K562 (cell line): ENCODE data around the gene BACE2. TPM values are rescaled to one million over a fixed set of nuclear protein-coding genes. Genes with fewer than 3 reads are reported as not detected.

Source experiments
- ATAC-seq: fragments of 200-7000 bp; cut with Tn5 transposase; 3 replicates; pipeline ENCODE4 v1.9.1; 2020; ENCODE audit warnings: moderate library complexity
- BruUV-seq: library from RNA; stranded (reverse); fragments of 400-500 nt; replicated peaks from 2 replicates; lab custom pipeline; 2021; lab: Mats Ljungman, UMichigan
- CTCF ChIA-PET: fragments of 300-600 bp; formaldehyde crosslinking; extraction: SDS; loops from one replicate; lab custom pipeline; 2021; ENCODE audit warnings: low intra/inter-chr PET ratio; lab: Yijun Ruan, JAX
- POLR2A ChIA-PET: fragments of 300-600, 350-650 bp; sonication (Branson Sonifier 250); formaldehyde crosslinking; extraction: SDS; loops from one replicate; lab custom pipeline; 2021; ENCODE audit warnings: antibody characterized with exemption, inconsistent platforms; lab: Yijun Ruan, JAX
- DNase-seq, 4 experiments: peaks; one replicate each; pipeline versions ENCODE4 v3.0.0 to v3.0.0-alpha.2; 2011 to 2018; ENCODE audit warnings: low spot score in 3 of 4, mixed read lengths in 3 of 4; ENCODE audit errors: extremely low read depth in 1 of 4
- FAIRE-seq: peaks from 2 replicates; lab custom pipeline; 2011; peaks lifted over from hg19 to GRCh38; lab: Jason Lieb, UNC
- H2AFZ ChIP-seq: 2 replicates; pipeline ENCODE4 v1.6.0; 2011; ENCODE audit warnings: low read depth, low read length, control low read depth, inconsistent platforms
- H3K27ac ChIP-seq: fragments of 200-600 bp; 3 replicates; pipeline ENCODE4 v1.8.0; 2011; ENCODE audit warnings: low read depth, mild to moderate bottlenecking, control low read depth, inconsistent platforms, low read length, moderate library complexity, mixed read lengths; ENCODE audit errors: extremely low read depth
- H3K27me3 ChIP-seq, 2 experiments: fragments of 300-600 bp in 1 of 2; 2 replicates in 1 of 2; 3 replicates in 1 of 2; pipeline versions ENCODE4 v1.6.0 to v1.8.0; 2011; ENCODE audit warnings: inconsistent platforms in 2 of 2, low read length in 2 of 2, mild to moderate bottlenecking in 1 of 2, mixed read lengths in 1 of 2, moderate library complexity in 1 of 2; ENCODE audit not compliant: control insufficient read depth in 2 of 2, insufficient read depth in 2 of 2
- H3K36me3 ChIP-seq: fragments of 300-600 bp; 3 replicates; pipeline ENCODE4 v1.8.0; 2011; ENCODE audit warnings: mild to moderate bottlenecking, low read length, inconsistent platforms; ENCODE audit not compliant: control insufficient read depth, insufficient read depth
- H3K4me1 ChIP-seq, 2 experiments: fragments of 200-600 bp in 1 of 2; replicated peaks in 1 of 2; 2 replicates in 1 of 2; 3 replicates in 1 of 2; pipeline versions ENCODE4 v1.5.1 to v1.8.0; 2011; ENCODE audit warnings: inconsistent platforms in 2 of 2, low read length in 2 of 2, mild to moderate bottlenecking in 1 of 2, mixed read lengths in 1 of 2, moderate library complexity in 1 of 2; ENCODE audit not compliant: control insufficient read depth in 2 of 2, insufficient read depth in 2 of 2
- H3K4me2 ChIP-seq: 2 replicates; pipeline ENCODE4 v1.6.1; 2011; ENCODE audit warnings: low read length, control low read depth, inconsistent platforms, mixed read lengths; ENCODE audit not compliant: insufficient read depth
- H3K4me3 ChIP-seq: fragments of 200-600 bp; sonication (generic), shearing (Covaris generic); 2 replicates; pipeline ENCODE4 v1.5.1; 2016; ENCODE audit warnings: control low read depth, inconsistent platforms
- H3K79me2 ChIP-seq: fragments of 200-600 bp; 3 replicates; pipeline ENCODE4 v1.8.0; 2011; ENCODE audit warnings: low read length, inconsistent platforms; ENCODE audit not compliant: control insufficient read depth, insufficient read depth
- H3K9ac ChIP-seq, 2 experiments: 2 replicates each; pipeline versions ENCODE4 v1.6.0 to v1.6.1; 2011; ENCODE audit warnings: low read depth in 2 of 2, low read length in 2 of 2, control low read depth in 1 of 2, inconsistent platforms in 1 of 2, mild to moderate bottlenecking in 1 of 2, mixed read lengths in 1 of 2; ENCODE audit not compliant: insufficient read depth in 1 of 2
- H3K9me1 ChIP-seq: one replicate; pipeline ENCODE4 v1.6.0; 2011; ENCODE audit warnings: inconsistent platforms, mild to moderate bottlenecking, low read length, moderate library complexity; ENCODE audit not compliant: control insufficient read depth, insufficient read depth
- H3K9me3 ChIP-seq: replicated peaks from 2 replicates; pipeline ENCODE4 v1.5.1; 2011; ENCODE audit warnings: low read depth, low read length, inconsistent platforms; ENCODE audit not compliant: control insufficient read depth, insufficient read depth
- H4K20me1 ChIP-seq: replicated peaks from 2 replicates; pipeline ENCODE4 v1.6.1; 2011; ENCODE audit warnings: low read length, inconsistent platforms, mixed read lengths; ENCODE audit not compliant: control insufficient read depth, insufficient read depth
- BCOR ChIP-seq: fragments of 450-650 bp; IDR thresholded peaks from 2 replicates; pipeline ENCODE4 v1.6.1; 2016
- LARP7 ChIP-seq: fragments of 450-650 bp; IDR thresholded peaks from 2 replicates; pipeline ENCODE4 v1.6.1; 2016
- NRF1 ChIP-seq, 2 experiments: fragments of 450-650 bp; IDR thresholded peaks in 1 of 2; conservative IDR thresholded peaks in 1 of 2; 2 replicates each; pipeline ENCODE4 v1.6.1; 2014; ENCODE audit warnings: mild to moderate bottlenecking in 2 of 2
- PHTF2 ChIP-seq: fragments of 250-450 bp; sonication (Bioruptor Pico); IDR thresholded peaks from 2 replicates; pipeline ENCODE4 v1.5.0; 2021; ENCODE audit warnings: mild to moderate bottlenecking
- PTTG1 ChIP-seq: fragments of 450-650 bp; IDR thresholded peaks from 2 replicates; pipeline ENCODE4 v1.6.1; 2016; ENCODE audit warnings: low read depth, mild to moderate bottlenecking, missing genetic modification characterization, missing compliant biosample characterization
- PYGO2 ChIP-seq: fragments of 450-650 bp; IDR thresholded peaks from 2 replicates; pipeline ENCODE4 v1.6.1; 2016; ENCODE audit warnings: mild to moderate bottlenecking, missing genetic modification characterization, moderate library complexity, missing compliant biosample characterization
- RCOR1 ChIP-seq, 2 experiments: IDR thresholded peaks; 2 replicates each; pipeline ENCODE4 v1.6.1; 2012; ENCODE audit warnings: low read depth in 2 of 2, low read length in 2 of 2, borderline replicate concordance in 1 of 2, improper control_type of control experiment in 1 of 2
- RFX7 ChIP-seq: fragments of 250-450 bp; sonication (Bioruptor Pico); IDR thresholded peaks from 2 replicates; pipeline ENCODE4 v1.5.1; 2021; ENCODE audit warnings: mild to moderate bottlenecking
- STAG1 ChIP-seq: sonication (generic); formaldehyde crosslinking; IDR thresholded peaks from 2 replicates; pipeline ENCODE4 v1.5.0; 2020; ENCODE audit warnings: missing genetic modification reagents, borderline replicate concordance
- ZNF133 ChIP-seq: fragments of 250-450 bp; sonication (Bioruptor Pico); IDR thresholded peaks from 2 replicates; pipeline ENCODE4 v1.4.0; 2020; ENCODE audit warnings: mild to moderate bottlenecking
- ZNF311 ChIP-seq: fragments of 250-450 bp; sonication (Bioruptor Pico); IDR thresholded peaks from 2 replicates; pipeline ENCODE4 v1.4.0; 2020; ENCODE audit warnings: mild to moderate bottlenecking, moderate library complexity
- WGBS: fragments of 100-300 bp; shearing (Covaris generic); methylation state at CpG from one replicate; pipeline ENCODE4 v1.1.6; 2016; ENCODE audit warnings: low coverage, mixed read lengths; ENCODE audit not compliant: insufficient coverage; ENCODE audit errors: missing lambda C conversion rate; 5-methylcytosine and 5-hydroxymethylcytosine counted together
- in situ Hi-C: fragments of 300-500 bp; cut with MboI; formaldehyde crosslinking; loops from 4 replicates; pipeline ENCODE4 v1.15.0; 2018; ENCODE audit warnings: inconsistent platforms, mixed read lengths
- intact Hi-C: fragments of 100-400 bp; cut with micrococcal nuclease; formaldehyde crosslinking; loops from 2 replicates; pipeline ENCODE4 v1.14.2; 2022
- polyA plus RNA-seq, 8 experiments: library from polyadenylated mRNA; depleted of rRNA in 4 of 8; stranded (reverse) in 5 of 8; unstranded in 3 of 8; fragments of >200 nt; fragmentation: Nextera tagmentation in 2 of 8; fragmentation: Illumina TruSeq in 1 of 8; extraction: Ambion mirVana in 2 of 8; extraction: Trizol in 1 of 8; gene quantifications; 2 replicates each; pipeline versions ENCODE4 v1.2.1 to v1.2.3, GENCODE V29; 2011 to 2014; ENCODE audit warnings: inconsistent platforms in 1 of 8, missing spikeins in 1 of 8
- total RNA-seq, 7 experiments: library from RNA; depleted of rRNA in 6 of 7; stranded (reverse); fragments of >200 nt in 6 of 7; fragmentation: Illumina TruSeq in 2 of 7; extraction: Trizol in 2 of 7; gene quantifications; 2 replicates each; pipeline versions ENCODE4 v1.2.1 to v1.2.3, GENCODE V29; 2011 to 2021; ENCODE audit warnings: low replicate concordance in 1 of 7
- TF ChIP-seq, protein P1 (sequence below): fragments of 250-450 bp; sonication (Bioruptor Pico); IDR thresholded peaks from 2 replicates; pipeline ENCODE4 v1.4.0; 2020; ENCODE audit warnings: mild to moderate bottlenecking, moderate library complexity
- TF ChIP-seq, protein P2 (sequence below): fragments of 250-450 bp; sonication (Bioruptor Pico); IDR thresholded peaks from 2 replicates; pipeline ENCODE4 v1.5.0; 2022; ENCODE audit warnings: mild to moderate bottlenecking

Gene BACE2
- total and polyA plus RNA-seq, 9 of the 15 experiments (the other 6 are each of a cell fraction or from before 2014, with no cell fraction given): 0.05 to 0.24 (median 0.15) TPM; not detected in 2

DNA sequence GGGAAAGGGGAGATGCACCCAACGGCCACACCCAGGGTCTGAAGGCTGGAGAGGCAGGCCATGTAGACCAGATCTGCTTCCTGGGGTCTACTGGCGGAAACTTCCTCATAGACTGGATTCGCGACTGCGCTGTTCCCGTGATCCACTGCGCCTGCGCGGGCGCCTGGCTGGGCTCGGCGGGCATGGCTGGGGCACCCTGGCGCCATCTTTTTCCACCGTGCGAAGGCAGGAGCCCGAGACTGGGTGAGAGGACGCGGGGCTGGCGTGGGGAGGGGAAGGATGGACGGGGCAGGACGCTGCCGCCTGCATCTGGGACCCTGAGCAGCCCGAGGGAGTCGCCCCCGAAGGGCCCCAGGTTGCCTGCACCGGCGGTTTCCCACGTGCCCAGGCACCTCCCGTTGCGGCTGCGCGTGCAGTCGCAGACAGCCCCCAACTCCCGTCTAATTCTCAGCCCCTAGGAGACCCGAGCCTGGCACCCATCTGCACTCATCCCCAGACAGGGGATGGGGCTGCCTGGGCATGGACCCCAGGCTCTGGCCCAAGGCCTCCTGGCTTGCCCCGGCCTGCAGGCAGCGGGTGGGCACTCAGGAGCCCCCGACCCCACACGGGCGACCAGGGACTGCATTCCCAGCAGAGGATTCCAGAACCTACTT, 136.2 kb downstream of the BACE2 start:
- H2AFZ ChIP-seq: no peak overlapping the region
- WGBS: 3% methylated on average over 31 of the region's 40 CpGs
- in situ Hi-C loops: no loop called here
- H4K20me1 ChIP-seq: no peaks in the 10 kb centered on the region
- H3K27me3 ChIP-seq: no peaks in the 10 kb centered on the region
- DNase-seq: no peak
- no peaks in the 10 kb centered on the region for H3K9me1 ChIP-seq
- H3K9ac ChIP-seq: no peak overlapping the region
- TF ChIP-seq PHTF2: no peak
- TF ChIP-seq RFX7 (CRISPR knock-in tag): no peak
- peak; percentile 74 to 79 for TF ChIP-seq NRF1 (conservative IDR thresholded peaks at IDR 0.05 in 1 of 2, IDR thresholded peaks at IDR 0.05 in 1 of 2)
- TF ChIP-seq, all 486 proteins: peak for 1
- no peaks in the 10 kb centered on the region for H3K36me3 ChIP-seq
- no peaks in the 10 kb centered on the region for H3K9me3 ChIP-seq
- CTCF ChIA-PET: no interaction called here
- FAIRE-seq (no peak), ATAC-seq (no peak)
- H3K4me1 ChIP-seq: peaks cover 0 to 6% of the 10 kb centered on the region in 2 experiments; a peak in 1 of 5 replicates
- no peak overlapping the region for H3K4me2 ChIP-seq
- no peak overlapping the region for H3K27ac ChIP-seq
- POLR2A ChIA-PET: no interaction called here
- intact Hi-C loops: no loop called here
- no TSS peak for BruUV-seq
- no peaks in the 10 kb centered on the region for H3K79me2 ChIP-seq
- H3K4me3 ChIP-seq: no peak overlapping the region

DNA sequence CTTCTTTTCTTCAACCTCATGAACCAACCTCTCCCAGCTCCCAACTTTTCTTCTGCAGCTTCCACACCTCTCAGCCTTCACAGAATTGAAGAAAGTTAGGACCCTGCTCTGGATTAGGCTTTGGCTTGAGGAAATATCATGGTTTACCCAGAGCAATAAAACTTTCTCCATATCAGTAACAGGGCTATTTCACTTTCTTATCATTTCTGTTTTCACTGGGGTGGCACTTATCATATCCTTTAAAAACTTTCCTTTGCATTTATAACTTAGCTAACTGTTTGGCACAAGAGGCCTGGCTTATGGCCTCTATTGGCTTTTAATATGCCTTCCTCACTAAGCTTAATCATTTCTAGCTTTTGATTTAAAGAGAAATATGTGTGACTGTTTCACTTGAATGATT, 139.3 kb downstream of the BACE2 start:
- POLR2A ChIA-PET: no interaction called here
- DNase-seq: no peak
- Histone ChIP-seq H3K27ac (no peak overlapping the region), H3K27me3 (no peaks in the 10 kb centered on the region), H3K4me1 (peaks cover 0 to 6% of the 10 kb centered on the region in 2 experiments; a peak in 1 of 5 replicates), H3K9me3 (no peaks in the 10 kb centered on the region)
- intact Hi-C loops (no loop called here), in situ Hi-C loops (no loop called here)
- no peak for TF ChIP-seq STAG1 (CRISPR knock-in tag)
- TF ChIP-seq, protein P1, sequence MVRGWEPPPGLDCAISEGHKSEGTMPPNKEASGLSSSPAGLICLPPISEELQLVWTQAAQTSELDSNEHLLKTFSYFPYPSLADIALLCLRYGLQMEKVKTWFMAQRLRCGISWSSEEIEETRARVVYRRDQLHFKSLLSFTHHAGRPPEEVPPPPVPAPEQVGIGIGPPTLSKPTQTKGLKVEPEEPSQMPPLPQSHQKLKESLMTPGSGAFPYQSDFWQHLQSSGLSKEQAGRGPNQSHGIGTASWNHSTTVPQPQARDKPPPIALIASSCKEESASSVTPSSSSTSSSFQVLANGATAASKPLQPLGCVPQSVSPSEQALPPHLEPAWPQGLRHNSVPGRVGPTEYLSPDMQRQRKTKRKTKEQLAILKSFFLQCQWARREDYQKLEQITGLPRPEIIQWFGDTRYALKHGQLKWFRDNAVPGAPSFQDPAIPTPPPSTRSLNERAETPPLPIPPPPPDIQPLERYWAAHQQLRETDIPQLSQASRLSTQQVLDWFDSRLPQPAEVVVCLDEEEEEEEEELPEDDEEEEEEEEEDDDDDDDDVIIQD (CRISPR knock-in tag): no peak
- no peak for TF ChIP-seq BCOR
- no peak for TF ChIP-seq LARP7
- TF ChIP-seq, protein P2, sequence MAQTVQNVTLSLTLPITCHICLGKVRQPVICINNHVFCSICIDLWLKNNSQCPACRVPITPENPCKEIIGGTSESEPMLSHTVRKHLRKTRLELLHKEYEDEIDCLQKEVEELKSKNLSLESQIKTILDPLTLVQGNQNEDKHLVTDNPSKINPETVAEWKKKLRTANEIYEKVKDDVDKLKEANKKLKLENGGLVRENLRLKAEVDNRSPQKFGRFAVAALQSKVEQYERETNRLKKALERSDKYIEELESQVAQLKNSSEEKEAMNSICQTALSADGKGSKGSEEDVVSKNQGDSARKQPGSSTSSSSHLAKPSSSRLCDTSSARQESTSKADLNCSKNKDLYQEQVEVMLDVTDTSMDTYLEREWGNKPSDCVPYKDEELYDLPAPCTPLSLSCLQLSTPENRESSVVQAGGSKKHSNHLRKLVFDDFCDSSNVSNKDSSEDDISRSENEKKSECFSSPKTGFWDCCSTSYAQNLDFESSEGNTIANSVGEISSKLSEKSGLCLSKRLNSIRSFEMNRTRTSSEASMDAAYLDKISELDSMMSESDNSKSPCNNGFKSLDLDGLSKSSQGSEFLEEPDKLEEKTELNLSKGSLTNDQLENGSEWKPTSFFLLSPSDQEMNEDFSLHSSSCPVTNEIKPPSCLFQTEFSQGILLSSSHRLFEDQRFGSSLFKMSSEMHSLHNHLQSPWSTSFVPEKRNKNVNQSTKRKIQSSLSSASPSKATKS (CRISPR knock-in tag): no peak
- TF ChIP-seq ZNF311 (CRISPR knock-in tag): no peak
- TF ChIP-seq ZNF133 (CRISPR knock-in tag): no peak
- TF ChIP-seq PYGO2: no peak
- TF ChIP-seq RCOR1 (IDR thresholded peaks at IDR 0.05; ENCODE audit: borderline replicate concordance in 1 of 2, low read depth in 2 of 2, low read length in 2 of 2): no peak
- no peak for TF ChIP-seq PTTG1 (tag)
- TF ChIP-seq, all 486 proteins: peak for 0
- no peak overlapping the region for H3K4me3 ChIP-seq
- H4K20me1 ChIP-seq: no peaks in the 10 kb centered on the region
- no TSS peak for BruUV-seq
- no peak for FAIRE-seq
- CTCF ChIA-PET: no interaction called here
- H3K9me1 ChIP-seq: no peaks in the 10 kb centered on the region
- H3K36me3 ChIP-seq: no peaks in the 10 kb centered on the region
- H3K79me2 ChIP-seq: no peaks in the 10 kb centered on the region
- no peak for ATAC-seq
- no peak overlapping the region for H3K9ac ChIP-seq
- H3K4me2 ChIP-seq: no peak overlapping the region
- H2AFZ ChIP-seq: no peak overlapping the region
